Stimulated activated CD8-positive, alpha-beta memory T cell treated with anti-CD3 and anti-CD28 coated beads, Interleukin-2, amount 100 ng/mL, for 48 hours (primary cell): ENCODE data around the gene CHERP.
"Not testable (repeated sequence)": the region's sequence is repeated elsewhere in the genome, so short reads cannot be mapped to it uniquely, and the experiment has no call there.

Source experiments
- DNase-seq, 2 donors: peaks; one replicate each; pipeline ENCODE4 v3.0.0-alpha.2; 2020; ENCODE audit warnings: low read depth in 2 of 2

The CHERP gene

GRCh38 chr19:16543734-16544133 lies 1.5 kb upstream of the CHERP start:
- not testable (repeated sequence) for DNase-seq

GRCh38 chr19:16542910-16543472 lies 754 bp upstream of the CHERP start:
- DNase-seq: no peak

- no peak for DNase-seq
Measured at GRCh38 chr19:16541526-16542044, 652 bp downstream of the CHERP start.

GRCh38 chr19:16540948-16541347 lies 1.3 kb downstream of the CHERP start:
- DNase-seq: no peak

- DNase-seq: no peak
Measured at GRCh38 chr19:16537111-16537510, 5.1 kb downstream of the CHERP start.

- DNase-seq: no peak
Measured at GRCh38 chr19:16536130-16536529, 6.1 kb downstream of the CHERP start.

- no peak for DNase-seq
Measured at GRCh38 chr19:16535381-16535780, 6.9 kb downstream of the CHERP start.

GRCh38 chr19:16532440-16533234 lies 9.6 kb downstream of the CHERP start:
- DNase-seq: no peak

GRCh38 chr19:16531380-16531669 lies 10.9 kb downstream of the CHERP start:
- no peak for DNase-seq

- DNase-seq: no peak
Measured at GRCh38 chr19:16530540-16531379, 11.5 kb downstream of the CHERP start.

- DNase-seq: no peak
Measured at GRCh38 chr19:16529466-16530144, 12.6 kb downstream of the CHERP start.

- DNase-seq: peak in 1 of 2 donors; percentile 38
Measured at GRCh38 chr19:16527971-16528521, 14.2 kb downstream of the CHERP start.

- no peak for DNase-seq
Measured at GRCh38 chr19:16527334-16527935, 14.8 kb downstream of the CHERP start.

GRCh38 chr19:16525751-16526481 lies 16.3 kb downstream of the CHERP start:
- DNase-seq: no peak

GRCh38 chr19:16524991-16525734 lies 17.1 kb downstream of the CHERP start:
- DNase-seq: no peak

- no peak for DNase-seq
Measured at GRCh38 chr19:16522559-16523377, 19.5 kb downstream of the CHERP start.

- no peak for DNase-seq
Measured at GRCh38 chr19:16521715-16522289, 20.4 kb downstream of the CHERP start.

GRCh38 chr19:16520986-16521624 lies 21.1 kb downstream of the CHERP start:
- no peak for DNase-seq
